GM12878 (cell line): ENCODE results near the gene ADAMTS16. TPM values are rescaled to one million over a fixed set of nuclear protein-coding genes. Genes with fewer than 3 reads are reported as not detected.

Experiments
- ATAC-seq: fragments of 200-7000 bp; cut with Tn5 transposase; 3 replicates; pipeline ENCODE4 v1.9.1; 2020; ENCODE audit warnings: mild to moderate bottlenecking, moderate library complexity
- BruUV-seq: library from RNA; stranded (reverse); fragments of 400-500 nt; replicated peaks from 2 replicates; lab custom pipeline; 2021; lab: Mats Ljungman, UMichigan
- CTCF ChIA-PET: fragments of 300-600 bp; sonication (Branson Sonifier 250); formaldehyde crosslinking; extraction: SDS; loops from one replicate; lab custom pipeline; 2021; ENCODE audit warnings: inconsistent platforms; lab: Yijun Ruan, JAX
- POLR2A ChIA-PET: fragments of 350-600 bp; formaldehyde crosslinking; extraction: SDS; loops from one replicate; lab custom pipeline; 2021; ENCODE audit warnings: inconsistent platforms; lab: Charles Lee
- RAD21 ChIA-PET: fragments of 300-600 bp; sonication (Branson Sonifier 250); formaldehyde crosslinking; loops from one replicate; lab custom pipeline; 2023; ENCODE audit warnings: antibody characterized with exemption; ENCODE audit not compliant: unreplicated experiment; lab: Charles Lee
- SMC1A ChIA-PET: fragments of 300-600 bp; sonication (Branson Sonifier 250); formaldehyde crosslinking; loops from one replicate; lab custom pipeline; 2023; ENCODE audit not compliant: unreplicated experiment, uncharacterized antibody; lab: Charles Lee
- DNase-seq: peaks from one replicate; pipeline ENCODE4 v3.0.0-alpha.2; 2011; ENCODE audit warnings: low read depth, low spot score
- FAIRE-seq: peaks from 3 replicates; lab custom pipeline; 2011; peaks lifted over from hg19 to GRCh38; lab: Jason Lieb, UNC
- H2AFZ ChIP-seq: 2 replicates; pipeline ENCODE4 v1.6.0; 2011; ENCODE audit warnings: low read depth, low read length, control low read depth; ENCODE audit not compliant: control insufficient read depth
- H3K27ac ChIP-seq: 2 replicates; pipeline ENCODE4 v1.5.1; 2011; ENCODE audit warnings: control low read depth; ENCODE audit not compliant: control insufficient read depth, insufficient read depth
- H3K27me3 ChIP-seq, 2 experiments: replicated peaks in 1 of 2; 2 replicates each; pipeline versions ENCODE4 v1.6.0 to v1.6.1; 2011; ENCODE audit warnings: low read length in 1 of 2; ENCODE audit not compliant: control insufficient read depth in 2 of 2, insufficient read depth in 2 of 2
- H3K36me3 ChIP-seq, 2 experiments: 2 replicates each; pipeline ENCODE4 v1.5.1; 2011; ENCODE audit warnings: low read length in 1 of 2; ENCODE audit not compliant: control insufficient read depth in 2 of 2, insufficient read depth in 2 of 2
- H3K4me1 ChIP-seq: 2 replicates; pipeline ENCODE4 v1.6.1; 2011; ENCODE audit warnings: mild to moderate bottlenecking, low read length, moderate library complexity, mixed read lengths; ENCODE audit not compliant: control insufficient read depth, insufficient read depth
- H3K4me2 ChIP-seq: 2 replicates; pipeline ENCODE4 v1.6.0; 2011; ENCODE audit warnings: control low read depth; ENCODE audit not compliant: control insufficient read depth, insufficient read depth
- H3K4me3 ChIP-seq: fragments of 200-600 bp; sonication (generic); 2 replicates; pipeline ENCODE4 v1.5.1; 2016
- H3K79me2 ChIP-seq: 2 replicates; pipeline ENCODE4 v1.6.0; 2011; ENCODE audit warnings: low read length; ENCODE audit not compliant: control insufficient read depth, insufficient read depth
- H3K9ac ChIP-seq: 2 replicates; pipeline ENCODE4 v1.8.0; 2011; ENCODE audit warnings: low read length, control low read depth, mixed read lengths; ENCODE audit not compliant: control insufficient read depth, insufficient read depth
- H3K9me3 ChIP-seq: replicated peaks from 3 replicates; pipeline ENCODE4 v1.5.1; 2011; ENCODE audit warnings: mild to moderate bottlenecking, low read length; ENCODE audit not compliant: control insufficient read depth, insufficient read depth
- H4K20me1 ChIP-seq: 2 replicates; pipeline ENCODE4 v1.6.0; 2011; ENCODE audit not compliant: control insufficient read depth, insufficient read depth
- ASH2L ChIP-seq: fragments of 300-600, 200-600 bp; sonication (generic); IDR thresholded peaks from 2 replicates; pipeline ENCODE4 v1.6.1; 2017; ENCODE audit warnings: low read depth, mild to moderate bottlenecking, borderline replicate concordance
- DPF2 ChIP-seq: fragments of 450-650 bp; IDR thresholded peaks from 2 replicates; pipeline ENCODE4 v1.6.1; 2017; ENCODE audit warnings: mild to moderate bottlenecking
- IKZF2 ChIP-seq, 2 experiments: fragments of 450-650 bp; IDR thresholded peaks; 2 replicates each; pipeline ENCODE4 v1.6.1; 2017; ENCODE audit warnings: mild to moderate bottlenecking in 2 of 2, moderate library complexity in 2 of 2
- KAT2A ChIP-seq: conservative IDR thresholded peaks from 2 replicates; pipeline ENCODE4 v1.6.1; 2011; ENCODE audit warnings: low read depth, low read length; ENCODE audit not compliant: control insufficient read depth
- KDM1A ChIP-seq: fragments of 200-600 bp; sonication (generic); IDR thresholded peaks from 2 replicates; pipeline ENCODE4 v1.6.1; 2016; ENCODE audit warnings: borderline replicate concordance
- MEF2B ChIP-seq: fragments of 450-650 bp; IDR thresholded peaks from 2 replicates; pipeline ENCODE4 v1.6.1; 2018; ENCODE audit warnings: mild to moderate bottlenecking, moderate library complexity; ENCODE audit not compliant: partially characterized antibody, poor library complexity, severe bottlenecking
- NFYA ChIP-seq: IDR thresholded peaks from 2 replicates; pipeline ENCODE4 v1.6.1; 2011; ENCODE audit warnings: low read depth, mild to moderate bottlenecking, low read length, improper control_type of control experiment, borderline replicate concordance
- NFYB ChIP-seq: IDR thresholded peaks from 2 replicates; pipeline ENCODE4 v1.6.1; 2011; ENCODE audit warnings: low read depth, mild to moderate bottlenecking, low read length, improper control_type of control experiment, moderate library complexity; ENCODE audit not compliant: insufficient read depth
- SREBF1 ChIP-seq: IDR thresholded peaks from 2 replicates; pipeline ENCODE4 v1.6.1; 2012; ENCODE audit warnings: mild to moderate bottlenecking, low read length
- ZNF207 ChIP-seq: fragments of 450-650 bp; IDR thresholded peaks from 2 replicates; pipeline ENCODE4 v1.6.1; 2014; ENCODE audit warnings: antibody characterized with exemption, mild to moderate bottlenecking, borderline replicate concordance
- ZNF622 ChIP-seq: fragments of 450-650 bp; IDR thresholded peaks from 2 replicates; pipeline ENCODE4 v1.6.1; 2017; ENCODE audit warnings: mild to moderate bottlenecking, inconsistent platforms
- WGBS: methylation state at CpG from one replicate; pipeline ENCODE4 v1.1.6; 2016; ENCODE audit warnings: low lambda C conversion rate; ENCODE audit not compliant: insufficient replicate concordance, insufficient coverage; ENCODE audit errors: missing lambda C conversion rate; 5-methylcytosine and 5-hydroxymethylcytosine counted together
- in situ Hi-C: fragments of 300-500 bp; cut with MboI; formaldehyde crosslinking; loops from 9 replicates; pipeline ENCODE4 v1.14.3; 2018; ENCODE audit warnings: mixed read lengths
- intact Hi-C: fragments of 100-400 bp; cut with micrococcal nuclease; formaldehyde crosslinking; loops from one replicate; pipeline ENCODE4 v1.14.2; 2022; ENCODE audit not compliant: unreplicated experiment
- polyA plus RNA-seq, 11 experiments: library from polyadenylated mRNA; depleted of rRNA in 4 of 11; unstranded in 6 of 11; stranded (reverse) in 5 of 11; fragments of >200 nt; fragmentation: Nextera tagmentation in 4 of 11; fragmentation: Illumina TruSeq in 1 of 11; extraction: Ambion mirVana in 4 of 11; extraction: Trizol in 1 of 11; gene quantifications; 1 replicate in 1 of 11; 2 replicates in 10 of 11; pipeline versions ENCODE4 v1.2.1 to v1.2.3, GENCODE V29; 2011 to 2016; ENCODE audit warnings: inconsistent platforms in 2 of 11, missing spikeins in 2 of 11, low read depth in 1 of 11
- total RNA-seq, 4 experiments: library from RNA; depleted of rRNA in 3 of 4; stranded (reverse); fragments of >200 nt in 3 of 4; fragmentation: Illumina TruSeq in 1 of 4; extraction: Trizol in 1 of 4; gene quantifications; 2 replicates each; pipeline versions ENCODE4 v1.2.1 to v1.2.3, GENCODE V29; 2013 to 2021
- TF ChIP-seq, protein P1 (sequence below): fragments of 450-650 bp; IDR thresholded peaks from 2 replicates; pipeline ENCODE4 v1.6.1; 2017; ENCODE audit warnings: mild to moderate bottlenecking, moderate library complexity

Gene ADAMTS16
- total and polyA plus RNA-seq, 10 of the 15 experiments (the other 5 are each of a cell fraction or from before 2014, with no cell fraction given), result 0.04 TPM; not detected in 9

DNA sequence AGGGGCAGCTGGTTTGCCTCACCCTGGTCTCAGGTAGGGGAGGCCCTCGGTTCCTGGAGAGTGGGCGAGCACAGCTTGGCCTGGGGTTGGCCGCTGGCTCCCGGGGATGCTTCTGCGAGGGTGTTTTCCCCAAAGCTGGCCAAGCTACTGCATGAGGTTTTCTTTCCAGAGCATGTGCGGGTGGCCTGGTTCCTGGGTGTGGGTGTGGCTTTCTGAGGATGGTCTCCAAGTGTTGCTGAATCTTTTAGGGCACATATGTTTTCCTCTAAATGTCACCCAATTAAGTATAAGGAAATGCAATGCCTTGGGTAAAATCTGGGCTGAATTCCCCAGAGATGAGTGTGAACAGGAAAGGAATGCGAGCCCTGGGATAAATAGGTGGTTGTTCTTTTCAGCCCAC is 166.6 kb downstream of the ADAMTS16 start:
- Histone ChIP-seq H3K79me2 (no peaks in the 10 kb centered on the region), H3K9ac (no peak overlapping the region), H3K9me3 (no peaks in the 10 kb centered on the region), H4K20me1 (no peaks in the 10 kb centered on the region), H3K36me3 (no peaks in the 10 kb centered on the region), H3K4me1 (no peaks in the 10 kb centered on the region), H3K27ac (no peak overlapping the region), H3K4me3 (no peak overlapping the region), H3K27me3 (no peaks in the 10 kb centered on the region), H2AFZ (no peak overlapping the region), H3K4me2 (no peak overlapping the region)
- SMC1A ChIA-PET, result no interaction called here
- 32% methylated on average over 7 of the region's 7 CpGs for WGBS
- FAIRE-seq (no peak), DNase-seq (no peak), ATAC-seq (no peak)
- POLR2A ChIA-PET, result no interaction called here
- RAD21 ChIA-PET, result no interaction called here
- TF ChIP-seq NFYB (no peak), ZNF207 (no peak), IKZF2 (IDR thresholded peaks at IDR 0.05) (no peak), KAT2A (no peak), ZNF622 (no peak), SREBF1 (no peak), ASH2L (no peak), DPF2 (no peak), NFYA (no peak), MEF2B (no peak), KDM1A (no peak)
- TF ChIP-seq, protein P1, sequence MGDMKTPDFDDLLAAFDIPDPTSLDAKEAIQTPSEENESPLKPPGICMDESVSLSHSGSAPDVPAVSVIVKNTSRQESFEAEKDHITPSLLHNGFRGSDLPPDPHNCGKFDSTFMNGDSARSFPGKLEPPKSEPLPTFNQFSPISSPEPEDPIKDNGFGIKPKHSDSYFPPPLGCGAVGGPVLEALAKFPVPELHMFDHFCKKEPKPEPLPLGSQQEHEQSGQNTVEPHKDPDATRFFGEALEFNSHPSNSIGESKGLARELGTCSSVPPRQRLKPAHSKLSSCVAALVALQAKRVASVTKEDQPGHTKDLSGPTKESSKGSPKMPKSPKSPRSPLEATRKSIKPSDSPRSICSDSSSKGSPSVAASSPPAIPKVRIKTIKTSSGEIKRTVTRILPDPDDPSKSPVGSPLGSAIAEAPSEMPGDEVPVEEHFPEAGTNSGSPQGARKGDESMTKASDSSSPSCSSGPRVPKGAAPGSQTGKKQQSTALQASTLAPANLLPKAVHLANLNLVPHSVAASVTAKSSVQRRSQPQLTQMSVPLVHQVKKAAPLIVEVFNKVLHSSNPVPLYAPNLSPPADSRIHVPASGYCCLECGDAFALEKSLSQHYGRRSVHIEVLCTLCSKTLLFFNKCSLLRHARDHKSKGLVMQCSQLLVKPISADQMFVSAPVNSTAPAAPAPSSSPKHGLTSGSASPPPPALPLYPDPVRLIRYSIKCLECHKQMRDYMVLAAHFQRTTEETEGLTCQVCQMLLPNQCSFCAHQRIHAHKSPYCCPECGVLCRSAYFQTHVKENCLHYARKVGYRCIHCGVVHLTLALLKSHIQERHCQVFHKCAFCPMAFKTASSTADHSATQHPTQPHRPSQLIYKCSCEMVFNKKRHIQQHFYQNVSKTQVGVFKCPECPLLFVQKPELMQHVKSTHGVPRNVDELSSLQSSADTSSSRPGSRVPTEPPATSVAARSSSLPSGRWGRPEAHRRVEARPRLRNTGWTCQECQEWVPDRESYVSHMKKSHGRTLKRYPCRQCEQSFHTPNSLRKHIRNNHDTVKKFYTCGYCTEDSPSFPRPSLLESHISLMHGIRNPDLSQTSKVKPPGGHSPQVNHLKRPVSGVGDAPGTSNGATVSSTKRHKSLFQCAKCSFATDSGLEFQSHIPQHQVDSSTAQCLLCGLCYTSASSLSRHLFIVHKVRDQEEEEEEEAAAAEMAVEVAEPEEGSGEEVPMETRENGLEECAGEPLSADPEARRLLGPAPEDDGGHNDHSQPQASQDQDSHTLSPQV, result no peak
- CTCF ChIA-PET, result no interaction called here
- intact Hi-C loops (no loop called here), in situ Hi-C loops (no loop called here)
- BruUV-seq, result no TSS peak
